Right lobe of liver (tissue), 4 donors: ENCODE data around the gene NEDD9.

Source experiments
- POLR2A ChIP-seq: fragments of 450-650 bp; IDR thresholded peaks from one replicate; pipeline ENCODE4 v1.6.1; 2017; ENCODE audit warnings: antibody characterized with exemption, mild to moderate bottlenecking
- TF ChIP-seq, protein P1 (sequence below), 4 donors: fragments of 200-600 bp in 3 of 4; fragments of 450-650 bp in 1 of 4; IDR thresholded peaks; one replicate each; pipeline versions ENCODE4 v1.5.1 to v1.8.0; 2016 to 2022; ENCODE audit warnings: antibody characterized with exemption in 4 of 4, mild to moderate bottlenecking in 2 of 4
- donor health status: DM: no; HTN: no; CAD: no.
- donor health status: DM: no; HTN: no; CAD: no.
- donor health status: DM: no; HTN: yes; CAD: no.

DNA sequence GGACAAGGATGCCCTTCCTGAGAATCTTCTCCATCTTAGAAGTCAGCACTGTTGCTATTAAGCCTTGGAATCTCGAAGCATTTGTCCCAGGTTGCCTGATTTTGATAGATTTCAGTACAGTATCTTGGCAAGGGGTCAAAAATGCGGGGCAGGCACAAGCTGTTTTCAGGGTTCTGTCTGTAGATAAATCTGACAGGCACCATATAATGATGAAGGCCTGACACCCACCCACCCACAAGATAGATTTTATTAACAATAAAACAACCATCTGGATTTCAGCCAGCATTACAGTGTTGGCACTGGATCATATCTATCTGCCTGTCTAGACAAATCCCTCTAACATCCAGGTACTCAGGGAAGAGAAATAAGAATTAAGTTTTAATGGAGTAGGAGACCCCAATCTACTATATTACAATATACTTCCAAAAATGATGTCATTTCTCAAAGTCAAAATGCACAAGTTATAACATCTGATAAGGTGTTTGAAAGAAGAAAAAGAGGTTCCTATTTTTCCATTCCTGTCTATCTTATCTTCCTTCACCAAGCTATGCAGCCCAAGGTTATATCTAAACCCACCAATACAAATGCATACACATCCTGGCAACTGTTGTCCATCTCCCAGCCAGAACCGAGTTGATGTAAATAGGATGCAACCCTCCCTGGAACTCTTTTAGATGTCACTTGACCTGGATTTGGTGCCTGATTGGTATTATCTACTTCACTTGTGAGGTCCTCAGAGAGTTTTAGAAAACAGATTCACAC, 10.7 kb downstream of the NEDD9 start:
- no peak for TF ChIP-seq POLR2A
- TF ChIP-seq, protein P1, sequence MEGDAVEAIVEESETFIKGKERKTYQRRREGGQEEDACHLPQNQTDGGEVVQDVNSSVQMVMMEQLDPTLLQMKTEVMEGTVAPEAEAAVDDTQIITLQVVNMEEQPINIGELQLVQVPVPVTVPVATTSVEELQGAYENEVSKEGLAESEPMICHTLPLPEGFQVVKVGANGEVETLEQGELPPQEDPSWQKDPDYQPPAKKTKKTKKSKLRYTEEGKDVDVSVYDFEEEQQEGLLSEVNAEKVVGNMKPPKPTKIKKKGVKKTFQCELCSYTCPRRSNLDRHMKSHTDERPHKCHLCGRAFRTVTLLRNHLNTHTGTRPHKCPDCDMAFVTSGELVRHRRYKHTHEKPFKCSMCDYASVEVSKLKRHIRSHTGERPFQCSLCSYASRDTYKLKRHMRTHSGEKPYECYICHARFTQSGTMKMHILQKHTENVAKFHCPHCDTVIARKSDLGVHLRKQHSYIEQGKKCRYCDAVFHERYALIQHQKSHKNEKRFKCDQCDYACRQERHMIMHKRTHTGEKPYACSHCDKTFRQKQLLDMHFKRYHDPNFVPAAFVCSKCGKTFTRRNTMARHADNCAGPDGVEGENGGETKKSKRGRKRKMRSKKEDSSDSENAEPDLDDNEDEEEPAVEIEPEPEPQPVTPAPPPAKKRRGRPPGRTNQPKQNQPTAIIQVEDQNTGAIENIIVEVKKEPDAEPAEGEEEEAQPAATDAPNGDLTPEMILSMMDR (IDR thresholded peaks at IDR 0.05), result no peak
